Stimulated activated CD4-positive, alpha-beta T cell treated with anti-CD3 and anti-CD28 coated beads, Interleukin-1b, Interleukin-23, amount 100 ng/mL, for 48 hours (primary cell): ENCODE measurements around the gene ATG12.
"Not testable (repeated sequence)": the region's sequence is repeated elsewhere in the genome, so short reads cannot be mapped to it uniquely, and the experiment has no call there.

ENCODE experiments used
- DNase-seq: peaks from one replicate; pipeline ENCODE4 v3.0.0-alpha.2; 2020

ATG12 gene

GRCh38 chr5:115842089-115842935 lies 947 bp upstream of the ATG12 start:
- DNase-seq, result no peak

- DNase-seq, result no peak
These were observed 492 bp downstream of the ATG12 start for GRCh38 chr5:115840873-115841272.

- peak; percentile 13 for DNase-seq
These were observed 2.4 kb downstream of the ATG12 start for GRCh38 chr5:115838885-115839518.

- no peak for DNase-seq
These were observed 5.9 kb downstream of the ATG12 start for GRCh38 chr5:115835481-115835880.

GRCh38 chr5:115831163-115831768 lies 10.1 kb downstream of the ATG12 start:
- peak; percentile 23 for DNase-seq

GRCh38 chr5:115829913-115830312 lies 11.5 kb downstream of the ATG12 start:
- no peak for DNase-seq

- no peak for DNase-seq
These were observed 15.4 kb downstream of the ATG12 start for GRCh38 chr5:115825948-115826347.

GRCh38 chr5:115824983-115825382 lies 16.4 kb downstream of the ATG12 start:
- DNase-seq, result not testable (repeated sequence)

GRCh38 chr5:115820846-115821245 lies 20.5 kb downstream of the ATG12 start:
- DNase-seq, result no peak

GRCh38 chr5:115818821-115819220 lies 22.5 kb downstream of the ATG12 start:
- no peak for DNase-seq

- no peak for DNase-seq
These were observed 24.0 kb downstream of the ATG12 start for GRCh38 chr5:115817386-115817785.

GRCh38 chr5:115816226-115817081 lies 24.9 kb downstream of the ATG12 start, which contains the start of gene CDO1:
Gene CDO1 (minus strand): TSS chr5:115816659. CDS start chr5:115816397, 262 bp downstream.
- peak; percentile 29 for DNase-seq

- DNase-seq, result no peak
These were observed 25.6 kb downstream of the ATG12 start for GRCh38 chr5:115815693-115816225.

- DNase-seq, result peak; percentile 7
These were observed 26.2 kb downstream of the ATG12 start for GRCh38 chr5:115815006-115815692.

- peak; percentile 15 for DNase-seq
These were observed 27.6 kb downstream of the ATG12 start for GRCh38 chr5:115813719-115814118.

GRCh38 chr5:115812372-115812771 lies 29.0 kb downstream of the ATG12 start:
- DNase-seq, result no peak

- no peak for DNase-seq
These were observed 30.0 kb downstream of the ATG12 start for GRCh38 chr5:115811406-115811805.

GRCh38 chr5:115810761-115811160 lies 30.6 kb downstream of the ATG12 start:
- DNase-seq, result no peak

- DNase-seq, result no peak
These were observed 31.4 kb downstream of the ATG12 start for GRCh38 chr5:115809946-115810345.

- DNase-seq, result not testable (repeated sequence)
These were observed 33.3 kb downstream of the ATG12 start for GRCh38 chr5:115808066-115808465.

GRCh38 chr5:115807654-115808052 lies 33.7 kb downstream of the ATG12 start:
- no peak for DNase-seq
